Tibial artery (tissue), 4 donors: ENCODE results near the gene KRTAP5-2.

Experiments used
- DNase-seq, 2 donors: peaks; one replicate each; pipeline ENCODE4 v3.0.0-alpha.2; 2019
- H3K27ac ChIP-seq, 2 donors: fragments of 200-600 bp; sonication (generic) in 1 of 2; 1 replicate in 1 of 2; 2 replicates in 1 of 2; pipeline ENCODE4 v1.5.1; 2018 to 2019; ENCODE audit warnings: mild to moderate bottlenecking in 1 of 2
- H3K27me3 ChIP-seq, 2 donors: fragments of 200-600 bp; sonication (generic) in 1 of 2; one replicate each; pipeline versions ENCODE4 v1.5.1 to v1.6.0; 2016 to 2019
- H3K36me3 ChIP-seq, 3 donors: fragments of 200-600 bp; sonication (generic) in 2 of 3; one replicate each; pipeline ENCODE4 v1.5.1; 2016 to 2019; ENCODE audit warnings: mild to moderate bottlenecking in 2 of 3
- H3K4me1 ChIP-seq, 4 donors: fragments of 200-600 bp; sonication (generic) in 2 of 4; 1 replicate in 3 of 4; 2 replicates in 1 of 4; pipeline ENCODE4 v1.5.1; 2016 to 2019
- H3K4me3 ChIP-seq, 2 donors: fragments of 200-600 bp; sonication (generic) in 1 of 2; 1 replicate in 1 of 2; 2 replicates in 1 of 2; pipeline ENCODE4 v1.5.1; 2018 to 2019; ENCODE audit warnings: mild to moderate bottlenecking in 2 of 2
- H3K9me3 ChIP-seq, 3 donors: fragments of 200-600 bp; sonication (generic) in 1 of 3; one replicate each; pipeline ENCODE4 v1.5.1; 2016 to 2019
- CTCF ChIP-seq, 2 experiments: fragments of 200-600 bp in 1 of 2; fragments of 450-650 bp in 1 of 2; IDR thresholded peaks; one replicate each; pipeline ENCODE4 v1.5.1; 2017 to 2019; ENCODE audit warnings: antibody characterized with exemption in 2 of 2, mild to moderate bottlenecking in 1 of 2, moderate library complexity in 1 of 2
- intact Hi-C: fragments of 100-400 bp; cut with DNase I; formaldehyde crosslinking; loops from one replicate; pipeline ENCODE4 v1.15.0; 2023; ENCODE audit warnings: low total_unique reads

KRTAP5-2 gene

GRCh38 chr11:1631066-1631568 lies 33.0 kb upstream of the KRTAP5-2 start:
- no peak for TF ChIP-seq CTCF (IDR thresholded peaks at IDR 0.05)
- H3K27ac ChIP-seq = no peak overlapping the region
- H3K4me1 ChIP-seq = no peaks in the 10 kb centered on the region
- intact Hi-C loops = no loop called here
- peaks cover 0 to 70% of the 10 kb centered on the region in 2 donors for H3K27me3 ChIP-seq
- DNase-seq = no peak
- no peaks in the 10 kb centered on the region for H3K9me3 ChIP-seq
- H3K36me3 ChIP-seq = no peaks in the 10 kb centered on the region
- H3K4me3 ChIP-seq = no peak overlapping the region

GRCh38 chr11:1630271-1630670 lies 32.2 kb upstream of the KRTAP5-2 start:
- no peak for DNase-seq
- no peak for TF ChIP-seq CTCF (IDR thresholded peaks at IDR 0.05)
- peaks cover 0 to 68% of the 10 kb centered on the region in 2 donors for H3K27me3 ChIP-seq
- H3K27ac ChIP-seq = no peak overlapping the region
- H3K4me3 ChIP-seq = no peak overlapping the region
- H3K4me1 ChIP-seq = no peaks in the 10 kb centered on the region
- intact Hi-C loops = no loop called here
- H3K36me3 ChIP-seq = no peaks in the 10 kb centered on the region
- H3K9me3 ChIP-seq = no peaks in the 10 kb centered on the region

GRCh38 chr11:1629326-1630185 lies 31.5 kb upstream of the KRTAP5-2 start, which contains the start of gene KRTAP5-5:
TSS of gene KRTAP5-5 (plus strand) at chr11:1629775. CDS start at chr11:1629841, 66 bp downstream.
- H3K4me3 ChIP-seq = no peak within 1 kb of the TSS
- no peak for TF ChIP-seq CTCF (IDR thresholded peaks at IDR 0.05)
- no peak for DNase-seq
- intact Hi-C loops = loop anchor here (10.0 kb wide), 1 partner anchor 85 kb away; no protein-coding TSS in a partner anchor
- no peaks in the 10 kb centered on the region for H3K36me3 ChIP-seq
- H3K27ac ChIP-seq = no peak within 1 kb of the TSS
- H3K9me3 ChIP-seq = no peaks in the 10 kb centered on the region
- H3K27me3 ChIP-seq = peaks cover 0 to 68% of the 10 kb centered on the region in 2 donors
- H3K4me1 ChIP-seq = no peaks in the 10 kb centered on the region

- peaks cover 0 to 61% of the 10 kb centered on the region in 2 donors for H3K27me3 ChIP-seq
- H3K27ac ChIP-seq = no peak overlapping the region
- H3K36me3 ChIP-seq = no peaks in the 10 kb centered on the region
- no peak for DNase-seq
- intact Hi-C loops = loop anchor here (10.0 kb wide), 1 partner anchor 84 kb away; no protein-coding TSS in a partner anchor
- no peaks in the 10 kb centered on the region for H3K4me1 ChIP-seq
- peak; percentile 63 to 86 for TF ChIP-seq CTCF (IDR thresholded peaks at IDR 0.05)
- no peaks in the 10 kb centered on the region for H3K9me3 ChIP-seq
- H3K4me3 ChIP-seq = no peak overlapping the region
Measured at GRCh38 chr11:1628506-1629325, 30.6 kb upstream of the KRTAP5-2 start.

GRCh38 chr11:1625541-1625940 lies 27.4 kb upstream of the KRTAP5-2 start:
- no peak overlapping the region for H3K4me3 ChIP-seq

More at GRCh38 chr11:1625541-1625940, 27.4 kb upstream of the KRTAP5-2 start:
- DNase-seq = peak in 1 of 2 donors; percentile 34
- Histone ChIP-seq H3K36me3 (no peaks in the 10 kb centered on the region), H3K27ac (no peak overlapping the region), H3K9me3 (no peaks in the 10 kb centered on the region), H3K4me1 (no peaks in the 10 kb centered on the region), H3K27me3 (peaks cover 0 to 42% of the 10 kb centered on the region in 2 donors)
- intact Hi-C loops = loop anchor here (10.0 kb wide), 1 partner anchor 81 kb away; no protein-coding TSS in a partner anchor
- no peak for TF ChIP-seq CTCF (IDR thresholded peaks at IDR 0.05)
